Lower leg skin (tissue), 3 donors: ENCODE results near the gene STXBP5L.
"Not testable (repeated sequence)": the region's sequence is repeated elsewhere in the genome, so short reads cannot be mapped to it uniquely, and the experiment has no call there.

Experiments
- POLR2A ChIP-seq, 2 donors: fragments of 450-650 bp; IDR thresholded peaks; one replicate each; pipeline ENCODE4 v1.6.1; 2016 to 2017; ENCODE audit warnings: antibody characterized with exemption in 2 of 2, mild to moderate bottlenecking in 1 of 2, moderate library complexity in 1 of 2
- TF ChIP-seq, protein P1 (sequence below), 3 donors: fragments of 450-650 bp; IDR thresholded peaks; one replicate each; pipeline ENCODE4 v1.5.1; 2016; ENCODE audit warnings: antibody characterized with exemption in 3 of 3, mild to moderate bottlenecking in 3 of 3, moderate library complexity in 2 of 3

DNA sequence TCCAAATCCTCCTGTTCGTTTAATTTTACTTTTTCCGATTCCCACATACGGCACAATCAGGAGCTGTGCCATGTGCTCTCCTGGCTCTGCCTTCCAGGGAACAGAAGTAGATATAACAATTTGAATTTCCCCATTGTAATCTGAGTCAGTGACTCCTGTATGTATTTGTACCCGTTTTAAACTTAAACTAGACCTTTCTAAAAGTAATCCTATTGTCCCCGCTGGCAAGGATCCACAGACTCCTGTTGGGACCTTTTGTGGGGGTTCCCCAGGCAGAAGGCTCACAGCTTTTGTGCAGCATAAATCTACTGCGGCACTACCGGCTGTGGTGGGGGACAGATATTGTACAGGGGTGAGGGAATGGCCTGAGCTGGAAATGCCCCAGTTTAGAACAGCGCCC lies 490.0 kb downstream of the STXBP5L start:
- TF ChIP-seq, protein P1, sequence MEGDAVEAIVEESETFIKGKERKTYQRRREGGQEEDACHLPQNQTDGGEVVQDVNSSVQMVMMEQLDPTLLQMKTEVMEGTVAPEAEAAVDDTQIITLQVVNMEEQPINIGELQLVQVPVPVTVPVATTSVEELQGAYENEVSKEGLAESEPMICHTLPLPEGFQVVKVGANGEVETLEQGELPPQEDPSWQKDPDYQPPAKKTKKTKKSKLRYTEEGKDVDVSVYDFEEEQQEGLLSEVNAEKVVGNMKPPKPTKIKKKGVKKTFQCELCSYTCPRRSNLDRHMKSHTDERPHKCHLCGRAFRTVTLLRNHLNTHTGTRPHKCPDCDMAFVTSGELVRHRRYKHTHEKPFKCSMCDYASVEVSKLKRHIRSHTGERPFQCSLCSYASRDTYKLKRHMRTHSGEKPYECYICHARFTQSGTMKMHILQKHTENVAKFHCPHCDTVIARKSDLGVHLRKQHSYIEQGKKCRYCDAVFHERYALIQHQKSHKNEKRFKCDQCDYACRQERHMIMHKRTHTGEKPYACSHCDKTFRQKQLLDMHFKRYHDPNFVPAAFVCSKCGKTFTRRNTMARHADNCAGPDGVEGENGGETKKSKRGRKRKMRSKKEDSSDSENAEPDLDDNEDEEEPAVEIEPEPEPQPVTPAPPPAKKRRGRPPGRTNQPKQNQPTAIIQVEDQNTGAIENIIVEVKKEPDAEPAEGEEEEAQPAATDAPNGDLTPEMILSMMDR (IDR thresholded peaks at IDR 0.05), result not testable (repeated sequence)
- not testable (repeated sequence) for TF ChIP-seq POLR2A (IDR thresholded peaks at IDR 0.05)
